Measurements from ENCODE around the gene PTPRN2.
"Not testable (repeated sequence)": the region's sequence is repeated elsewhere in the genome, so short reads cannot be mapped to it uniquely, and the experiment has no call there.

Gene PTPRN2

GRCh38 chr7:158432369-158433341 lies 155.0 kb downstream of the PTPRN2 start:
- DNase-seq, result no peak

- no peak for DNase-seq
These were observed 155.7 kb downstream of the PTPRN2 start for GRCh38 chr7:158431941-158432347.

- no peak for DNase-seq
These were observed 156.3 kb downstream of the PTPRN2 start for GRCh38 chr7:158431055-158431940.

- no peak for DNase-seq
These were observed 157.2 kb downstream of the PTPRN2 start for GRCh38 chr7:158430308-158431034.

GRCh38 chr7:158428837-158429753 lies 158.5 kb downstream of the PTPRN2 start:
- no peak for DNase-seq

GRCh38 chr7:158428131-158428836 lies 159.3 kb downstream of the PTPRN2 start:
- DNase-seq, result no peak

GRCh38 chr7:158425676-158426075 lies 161.9 kb downstream of the PTPRN2 start:
- not testable (repeated sequence) for DNase-seq

- no peak for DNase-seq
These were observed 163.1 kb downstream of the PTPRN2 start for GRCh38 chr7:158424531-158424930.

GRCh38 chr7:158424011-158424410 lies 163.6 kb downstream of the PTPRN2 start:
- DNase-seq, result no peak

- no peak for DNase-seq
These were observed 164.6 kb downstream of the PTPRN2 start for GRCh38 chr7:158422887-158423560.

GRCh38 chr7:158422196-158422886 lies 165.3 kb downstream of the PTPRN2 start:
- no peak for DNase-seq

GRCh38 chr7:158421361-158421760 lies 166.3 kb downstream of the PTPRN2 start:
- DNase-seq, result no peak

GRCh38 chr7:158420591-158421340 lies 166.9 kb downstream of the PTPRN2 start:
- DNase-seq, result no peak

- no peak for DNase-seq
These were observed 168.3 kb downstream of the PTPRN2 start for GRCh38 chr7:158419238-158419785.

- not testable (repeated sequence) for DNase-seq
These were observed 169.2 kb downstream of the PTPRN2 start for GRCh38 chr7:158418395-158418794.

GRCh38 chr7:158416283-158416933 lies 171.2 kb downstream of the PTPRN2 start:
- DNase-seq, result no peak

- no peak for DNase-seq
These were observed 172.3 kb downstream of the PTPRN2 start for GRCh38 chr7:158415316-158415715.

- no peak for DNase-seq
These were observed 173.1 kb downstream of the PTPRN2 start for GRCh38 chr7:158414486-158414961.

All from stimulated activated CD4-positive, alpha-beta T cell treated with anti-CD3 and anti-CD28 coated beads, Interleukin-15, amount 100 ng/mL, for 24 hours (primary cell).